HepG2 (cell line): ENCODE data around the gene HAUS7. TPM values are rescaled to one million over a fixed set of nuclear protein-coding genes. Genes with fewer than 3 reads are reported as not detected.

ENCODE experiments used
- CREB1 ChIP-seq, 2 experiments: fragments of 450-650 bp in 1 of 2; IDR thresholded peaks; 2 replicates each; pipeline ENCODE4 v1.6.1; 2016 to 2017; ENCODE audit warnings: control low read depth in 1 of 2, mild to moderate bottlenecking in 1 of 2, missing compliant biosample characterization in 1 of 2, missing genetic modification characterization in 1 of 2
- HDAC6 ChIP-seq: fragments of 200-600 bp; sonication (generic); IDR thresholded peaks from 2 replicates; pipeline ENCODE4 v1.7.0; 2017; ENCODE audit warnings: mild to moderate bottlenecking, antibody characterized with exemption, low read length, low read depth
- KDM3A ChIP-seq: IDR thresholded peaks from 2 replicates; pipeline ENCODE4 v1.6.1; 2018; ENCODE audit warnings: low read depth, missing compliant biosample characterization
- NCOR1 ChIP-seq: fragments of 200-600 bp; sonication (generic); IDR thresholded peaks from 2 replicates; pipeline ENCODE4 v1.7.0; 2017; ENCODE audit warnings: antibody characterized with exemption, low read length, borderline replicate concordance
- NONO ChIP-seq, 2 experiments: fragments of 450-650 bp in 1 of 2; sonication (generic) in 1 of 2; formaldehyde crosslinking in 1 of 2; IDR thresholded peaks in 1 of 2; conservative IDR thresholded peaks in 1 of 2; 2 replicates each; pipeline versions ENCODE4 v1.6.1 to v1.8.0; 2017 to 2022; ENCODE audit warnings: mild to moderate bottlenecking in 1 of 2, missing genetic modification reagents in 1 of 2, moderate library complexity in 1 of 2
- RARA ChIP-seq: IDR thresholded peaks from 2 replicates; pipeline ENCODE4 v1.6.1; 2016; ENCODE audit warnings: missing genetic modification reagents, missing compliant biosample characterization
- TEAD2 ChIP-seq: sonication (generic); formaldehyde crosslinking; IDR thresholded peaks from 2 replicates; pipeline ENCODE4 v1.9.0; 2021; ENCODE audit warnings: missing genetic modification reagents
- ZBTB10 ChIP-seq: sonication (generic); formaldehyde crosslinking; IDR thresholded peaks from 2 replicates; pipeline ENCODE4 v1.4.0; 2020; ENCODE audit warnings: missing genetic modification reagents, borderline replicate concordance
- ZNF138 ChIP-seq: sonication (generic); formaldehyde crosslinking; IDR thresholded peaks from 2 replicates; pipeline ENCODE4 v1.5.0; 2020; ENCODE audit warnings: mild to moderate bottlenecking, low read depth, missing genetic modification reagents
- ZNF441 ChIP-seq: sonication (generic); formaldehyde crosslinking; IDR thresholded peaks from 2 replicates; pipeline ENCODE4 v1.7.0; 2021; ENCODE audit warnings: missing genetic modification reagents, borderline replicate concordance
- ZNF546 ChIP-seq: sonication (generic); formaldehyde crosslinking; conservative IDR thresholded peaks from 2 replicates; pipeline ENCODE4 v1.8.1; 2023; ENCODE audit warnings: mild to moderate bottlenecking, missing genetic modification reagents
- ZNF549 ChIP-seq: sonication (generic); formaldehyde crosslinking; IDR thresholded peaks from 2 replicates; pipeline ENCODE4 v1.5.0; 2020; ENCODE audit warnings: missing genetic modification reagents
- ZNF674 ChIP-seq: sonication (generic); formaldehyde crosslinking; IDR thresholded peaks from 2 replicates; pipeline ENCODE4 v1.5.0; 2020; ENCODE audit warnings: low read depth, mild to moderate bottlenecking, missing genetic modification reagents
- ZNF720 ChIP-seq: sonication (generic); formaldehyde crosslinking; IDR thresholded peaks from 2 replicates; pipeline ENCODE4 v1.4.0; 2020; ENCODE audit warnings: missing genetic modification reagents
- ZNF775 ChIP-seq: sonication (generic); formaldehyde crosslinking; IDR thresholded peaks from 2 replicates; pipeline ENCODE4 v1.4.0; 2020; ENCODE audit warnings: missing genetic modification reagents, mild to moderate bottlenecking, moderate library complexity, borderline replicate concordance
- polyA plus RNA-seq, 8 experiments: library from polyadenylated mRNA; depleted of rRNA in 3 of 8; stranded (reverse) in 7 of 8; unstranded in 1 of 8; fragments of >200 nt; fragmentation: Illumina TruSeq in 4 of 8; extraction: Trizol in 4 of 8; gene quantifications; 2 replicates each; pipeline versions ENCODE4 v1.2.1 to v1.2.3, GENCODE V29; 2011 to 2016; ENCODE audit warnings: low read depth in 4 of 8, missing spikeins in 1 of 8, mixed read lengths in 1 of 8; ENCODE audit not compliant: insufficient read depth in 1 of 8
- total RNA-seq, 5 experiments: library from RNA; depleted of rRNA; stranded (reverse); fragments of >200 nt; fragmentation: Illumina TruSeq; extraction: Trizol; gene quantifications; 2 replicates each; pipeline ENCODE4 v1.2.3, GENCODE V29; 2016; ENCODE audit warnings: low read depth in 1 of 5
- TF ChIP-seq, protein P1 (sequence below): sonication (generic); formaldehyde crosslinking; conservative IDR thresholded peaks from 2 replicates; pipeline ENCODE4 v1.4.0; 2020; ENCODE audit warnings: missing genetic modification reagents
- TF ChIP-seq, protein P2 (sequence below): IDR thresholded peaks from 2 replicates; pipeline ENCODE4 v1.6.1; 2012; ENCODE audit warnings: inconsistent platforms
- TF ChIP-seq, protein P3 (sequence below): sonication (generic); formaldehyde crosslinking; IDR thresholded peaks from 2 replicates; pipeline ENCODE4 v1.8.0; 2022; ENCODE audit warnings: mild to moderate bottlenecking, missing genetic modification reagents; ENCODE audit not compliant: insufficient replicate concordance
- TF ChIP-seq, protein P4 (sequence below): sonication (generic); formaldehyde crosslinking; IDR thresholded peaks from 2 replicates; pipeline ENCODE4 v1.5.0; 2020; ENCODE audit warnings: mild to moderate bottlenecking, missing genetic modification reagents

HAUS7 gene
- total and polyA plus RNA-seq, 2 of the 13 experiments (the other 11 are each of a cell fraction or from before 2014, with no cell fraction given): 10.9 to 42.4 TPM

DNA sequence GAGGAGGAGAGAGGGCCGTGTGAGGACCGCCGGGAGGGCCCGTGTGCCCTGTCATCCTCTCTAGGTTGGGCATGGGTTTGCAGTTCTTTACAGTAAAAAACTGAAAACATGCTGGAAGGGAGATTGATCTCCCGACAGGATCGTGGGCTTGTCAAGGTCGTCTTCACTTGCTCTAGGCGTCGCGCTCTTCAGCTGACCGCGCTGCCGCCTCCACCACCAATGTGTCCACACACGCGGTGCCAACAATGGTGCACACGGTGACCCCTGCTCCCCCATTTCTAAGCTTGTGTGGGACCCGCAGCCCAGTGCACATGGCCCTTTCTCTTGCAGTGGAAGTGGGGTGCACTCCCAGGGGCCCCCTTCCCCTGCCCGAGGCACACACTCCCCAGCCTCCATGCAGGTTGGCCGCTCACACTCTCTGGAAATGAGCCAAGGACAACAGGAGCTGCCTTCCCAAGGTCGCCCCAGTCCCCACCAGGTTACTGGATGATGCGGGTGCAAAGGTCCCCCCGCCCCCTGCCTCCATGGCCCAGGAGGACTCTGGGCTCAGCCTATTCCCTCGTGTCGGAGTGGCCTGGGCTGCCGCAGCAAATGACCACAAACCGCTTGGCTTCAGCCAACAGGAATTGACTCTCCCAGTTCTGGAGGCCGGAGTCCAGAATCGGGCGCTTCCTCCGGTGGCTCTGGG lies 60.8 kb downstream of the HAUS7 start (continued):
- TF ChIP-seq, protein P1, sequence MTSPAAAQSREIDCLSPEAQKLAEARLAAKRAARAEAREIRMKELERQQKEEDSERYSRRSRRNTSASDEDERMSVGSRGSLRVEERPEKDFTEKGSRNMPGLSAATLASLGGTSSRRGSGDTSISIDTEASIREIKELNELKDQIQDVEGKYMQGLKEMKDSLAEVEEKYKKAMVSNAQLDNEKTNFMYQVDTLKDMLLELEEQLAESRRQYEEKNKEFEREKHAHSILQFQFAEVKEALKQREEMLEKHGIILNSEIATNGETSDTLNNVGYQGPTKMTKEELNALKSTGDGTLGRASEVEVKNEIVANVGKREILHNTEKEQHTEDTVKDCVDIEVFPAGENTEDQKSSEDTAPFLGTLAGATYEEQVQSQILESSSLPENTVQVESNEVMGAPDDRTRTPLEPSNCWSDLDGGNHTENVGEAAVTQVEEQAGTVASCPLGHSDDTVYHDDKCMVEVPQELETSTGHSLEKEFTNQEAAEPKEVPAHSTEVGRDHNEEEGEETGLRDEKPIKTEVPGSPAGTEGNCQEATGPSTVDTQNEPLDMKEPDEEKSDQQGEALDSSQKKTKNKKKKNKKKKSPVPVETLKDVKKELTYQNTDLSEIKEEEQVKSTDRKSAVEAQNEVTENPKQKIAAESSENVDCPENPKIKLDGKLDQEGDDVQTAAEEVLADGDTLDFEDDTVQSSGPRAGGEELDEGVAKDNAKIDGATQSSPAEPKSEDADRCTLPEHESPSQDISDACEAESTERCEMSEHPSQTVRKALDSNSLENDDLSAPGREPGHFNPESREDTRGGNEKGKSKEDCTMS: no peak
- TF ChIP-seq ZNF720 (CRISPR knock-in tag) (no peak), CREB1 (IDR thresholded peaks at IDR 0.05) (no peak), CREB1 (CRISPR knock-in tag; IDR thresholded peaks at IDR 0.05) (no peak), ZNF775 (CRISPR knock-in tag) (no peak), NCOR1 (no peak), ZNF441 (CRISPR knock-in tag) (no peak), NONO (IDR thresholded peaks at IDR 0.05) (no peak), NONO (CRISPR knock-in tag; conservative IDR thresholded peaks at IDR 0.05) (0 out of 2 replicates have a peak, but pooled peaks have one; percentile 26), ZNF138 (no peak), KDM3A (CRISPR knock-in tag) (no peak), ZNF549 (CRISPR knock-in tag) (no peak), HDAC6 (no peak), ZNF546 (no peak), ZBTB10 (peak; percentile 95; the same call in 1 of the 2 replicates), ZNF674 (CRISPR knock-in tag) (no peak), TEAD2 (no peak), RARA (CRISPR knock-in tag) (peak; percentile 51; the same call in 1 of the 2 replicates)
- TF ChIP-seq, protein P2, sequence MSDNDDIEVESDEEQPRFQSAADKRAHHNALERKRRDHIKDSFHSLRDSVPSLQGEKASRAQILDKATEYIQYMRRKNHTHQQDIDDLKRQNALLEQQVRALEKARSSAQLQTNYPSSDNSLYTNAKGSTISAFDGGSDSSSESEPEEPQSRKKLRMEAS: no peak; the same call in none of the 2 replicates
- TF ChIP-seq, protein P3, sequence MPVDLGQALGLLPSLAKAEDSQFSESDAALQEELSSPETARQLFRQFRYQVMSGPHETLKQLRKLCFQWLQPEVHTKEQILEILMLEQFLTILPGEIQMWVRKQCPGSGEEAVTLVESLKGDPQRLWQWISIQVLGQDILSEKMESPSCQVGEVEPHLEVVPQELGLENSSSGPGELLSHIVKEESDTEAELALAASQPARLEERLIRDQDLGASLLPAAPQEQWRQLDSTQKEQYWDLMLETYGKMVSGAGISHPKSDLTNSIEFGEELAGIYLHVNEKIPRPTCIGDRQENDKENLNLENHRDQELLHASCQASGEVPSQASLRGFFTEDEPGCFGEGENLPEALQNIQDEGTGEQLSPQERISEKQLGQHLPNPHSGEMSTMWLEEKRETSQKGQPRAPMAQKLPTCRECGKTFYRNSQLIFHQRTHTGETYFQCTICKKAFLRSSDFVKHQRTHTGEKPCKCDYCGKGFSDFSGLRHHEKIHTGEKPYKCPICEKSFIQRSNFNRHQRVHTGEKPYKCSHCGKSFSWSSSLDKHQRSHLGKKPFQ (CRISPR knock-in tag): peak; percentile 70
- TF ChIP-seq, protein P4, sequence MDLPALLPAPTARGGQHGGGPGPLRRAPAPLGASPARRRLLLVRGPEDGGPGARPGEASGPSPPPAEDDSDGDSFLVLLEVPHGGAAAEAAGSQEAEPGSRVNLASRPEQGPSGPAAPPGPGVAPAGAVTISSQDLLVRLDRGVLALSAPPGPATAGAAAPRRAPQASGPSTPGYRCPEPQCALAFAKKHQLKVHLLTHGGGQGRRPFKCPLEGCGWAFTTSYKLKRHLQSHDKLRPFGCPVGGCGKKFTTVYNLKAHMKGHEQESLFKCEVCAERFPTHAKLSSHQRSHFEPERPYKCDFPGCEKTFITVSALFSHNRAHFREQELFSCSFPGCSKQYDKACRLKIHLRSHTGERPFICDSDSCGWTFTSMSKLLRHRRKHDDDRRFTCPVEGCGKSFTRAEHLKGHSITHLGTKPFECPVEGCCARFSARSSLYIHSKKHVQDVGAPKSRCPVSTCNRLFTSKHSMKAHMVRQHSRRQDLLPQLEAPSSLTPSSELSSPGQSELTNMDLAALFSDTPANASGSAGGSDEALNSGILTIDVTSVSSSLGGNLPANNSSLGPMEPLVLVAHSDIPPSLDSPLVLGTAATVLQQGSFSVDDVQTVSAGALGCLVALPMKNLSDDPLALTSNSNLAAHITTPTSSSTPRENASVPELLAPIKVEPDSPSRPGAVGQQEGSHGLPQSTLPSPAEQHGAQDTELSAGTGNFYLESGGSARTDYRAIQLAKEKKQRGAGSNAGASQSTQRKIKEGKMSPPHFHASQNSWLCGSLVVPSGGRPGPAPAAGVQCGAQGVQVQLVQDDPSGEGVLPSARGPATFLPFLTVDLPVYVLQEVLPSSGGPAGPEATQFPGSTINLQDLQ: no peak
